Metanephros (tissue), 2 donors: ENCODE measurements around the gene DTL. TPM values are rescaled to one million over a fixed set of nuclear protein-coding genes. Genes with fewer than 3 reads are reported as not detected.

Source experiments
- small RNA-seq: library from RNA; depleted of rRNA; stranded (forward); fragments of <200 nt; gene quantifications from one replicate; pipeline ENCODE3, GENCODE V24; 2014; ENCODE audit warnings: low replicate concordance
- total RNA-seq: library from RNA; depleted of rRNA; stranded (reverse); fragments of >200 nt; gene quantifications from one replicate; pipeline ENCODE4 v1.2.3, GENCODE V29; 2014

The DTL gene
- 9.8 TPM for total RNA-seq

GRCh38 chr1:212035123-212035834 lies at the start of gene DTL, which contains the start of gene INTS7:
DTL (plus strand) TSS chr1:212035748; CDS start chr1:212035891, 143 bp downstream.
INTS7 (minus strand) TSS chr1:212035557; CDS start chr1:212035437, 120 bp downstream.

Small RNA genes within 50 kb of the gene (small RNA-seq; reads per million reads assigned to genes)
- gene MIR3122 (not detected), gene RF00568 (not detected), gene RN7SKP98 (not detected)

Other genes starting within 250 kb of the DTL start
- 44.7 TPM for gene LPGAT1, start 205.0 kb upstream of the DTL start, total RNA-seq
- 19.4 TPM for gene INTS7, start 191 bp upstream of the DTL start, total RNA-seq
- gene PPP2R5A, start 249.7 kb downstream of the DTL start, total RNA-seq, result 34.9 TPM